Measurements from ENCODE around the gene CUBN.

DNA sequence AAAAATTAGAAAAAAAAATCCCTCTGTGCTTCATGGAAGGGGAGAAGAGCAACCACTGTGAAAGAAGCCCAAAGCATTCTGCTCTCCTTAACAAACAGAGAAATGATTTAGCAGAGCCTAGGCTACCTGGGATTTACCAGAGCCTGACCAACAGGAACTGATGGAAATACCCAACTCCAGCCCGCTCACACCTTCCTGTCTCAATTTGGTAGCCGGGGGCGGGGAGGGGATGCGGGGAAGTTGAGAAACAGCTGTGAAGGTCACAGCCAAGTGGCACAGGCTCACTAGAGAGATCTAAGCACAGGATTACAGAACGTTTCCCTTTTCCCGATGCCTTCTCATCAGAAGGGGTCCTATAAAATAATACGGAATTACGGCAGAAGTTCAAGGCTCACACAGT, 330.0 kb downstream of the CUBN start:
- TF ChIP-seq, protein P1, sequence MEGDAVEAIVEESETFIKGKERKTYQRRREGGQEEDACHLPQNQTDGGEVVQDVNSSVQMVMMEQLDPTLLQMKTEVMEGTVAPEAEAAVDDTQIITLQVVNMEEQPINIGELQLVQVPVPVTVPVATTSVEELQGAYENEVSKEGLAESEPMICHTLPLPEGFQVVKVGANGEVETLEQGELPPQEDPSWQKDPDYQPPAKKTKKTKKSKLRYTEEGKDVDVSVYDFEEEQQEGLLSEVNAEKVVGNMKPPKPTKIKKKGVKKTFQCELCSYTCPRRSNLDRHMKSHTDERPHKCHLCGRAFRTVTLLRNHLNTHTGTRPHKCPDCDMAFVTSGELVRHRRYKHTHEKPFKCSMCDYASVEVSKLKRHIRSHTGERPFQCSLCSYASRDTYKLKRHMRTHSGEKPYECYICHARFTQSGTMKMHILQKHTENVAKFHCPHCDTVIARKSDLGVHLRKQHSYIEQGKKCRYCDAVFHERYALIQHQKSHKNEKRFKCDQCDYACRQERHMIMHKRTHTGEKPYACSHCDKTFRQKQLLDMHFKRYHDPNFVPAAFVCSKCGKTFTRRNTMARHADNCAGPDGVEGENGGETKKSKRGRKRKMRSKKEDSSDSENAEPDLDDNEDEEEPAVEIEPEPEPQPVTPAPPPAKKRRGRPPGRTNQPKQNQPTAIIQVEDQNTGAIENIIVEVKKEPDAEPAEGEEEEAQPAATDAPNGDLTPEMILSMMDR (conservative IDR thresholded peaks at IDR 0.05; ENCODE audit: low read depth, low read length) = no peak
- TF ChIP-seq EZH2 (IDR thresholded peaks at IDR 0.05; ENCODE audit: low read length, unreplicated experiment) = no peak
